ENCODE measurements around the gene ISY1.
"Not testable (repeated sequence)": the region's sequence is repeated elsewhere in the genome, so short reads cannot be mapped to it uniquely, and the experiment has no call there.

ISY1 gene

GRCh38 chr3:129112308-129113052 is 48.4 kb downstream of the ISY1 start:
- Histone ChIP-seq H3K27me3 (ENCODE audit: control insufficient read depth, insufficient read depth, low read length) (no peaks in the 10 kb centered on the region), H3K4me1 (ENCODE audit: control insufficient read depth, insufficient read depth, low read length) (no peaks in the 10 kb centered on the region), H3K4me3 (ENCODE audit: low read length) (no peak overlapping the region), H3K27ac (ENCODE audit: low read depth, low read length) (no peak overlapping the region), H3K9ac (ENCODE audit: low read length) (no peak overlapping the region), H3K36me3 (ENCODE audit: control insufficient read depth, insufficient read depth, low read length) (no peaks in the 10 kb centered on the region)

GRCh38 chr3:129111076-129111780 is 49.6 kb downstream of the ISY1 start:
- H3K27me3 ChIP-seq (ENCODE audit: control insufficient read depth, insufficient read depth, low read length); H3K4me3 ChIP-seq (ENCODE audit: low read length); H3K36me3 ChIP-seq (ENCODE audit: control insufficient read depth, insufficient read depth, low read length); H3K27ac ChIP-seq (ENCODE audit: low read depth, low read length); H3K9ac ChIP-seq (ENCODE audit: low read length); H3K4me1 ChIP-seq (ENCODE audit: control insufficient read depth, insufficient read depth, low read length): not testable (repeated sequence)

GRCh38 chr3:129107793-129108192 is 53.1 kb downstream of the ISY1 start:
- H3K4me1 ChIP-seq (ENCODE audit: control insufficient read depth, insufficient read depth, low read length): no peaks in the 10 kb centered on the region

GRCh38 chr3:129106866-129107565 is 53.8 kb downstream of the ISY1 start:
- H3K27ac ChIP-seq (ENCODE audit: low read depth, low read length): no peak overlapping the region
- no peaks in the 10 kb centered on the region for H3K4me1 ChIP-seq (ENCODE audit: control insufficient read depth, insufficient read depth, low read length)
- H3K27me3 ChIP-seq (ENCODE audit: control insufficient read depth, insufficient read depth, low read length): no peaks in the 10 kb centered on the region
- H3K36me3 ChIP-seq (ENCODE audit: control insufficient read depth, insufficient read depth, low read length): no peaks in the 10 kb centered on the region
- no peak overlapping the region for H3K9ac ChIP-seq (ENCODE audit: low read length)
- H3K4me3 ChIP-seq (ENCODE audit: low read length): no peak overlapping the region

More at GRCh38 chr3:129107793-129108192, 53.1 kb downstream of the ISY1 start:
- Histone ChIP-seq H3K9ac (ENCODE audit: low read length) (no peak overlapping the region), H3K36me3 (ENCODE audit: control insufficient read depth, insufficient read depth, low read length) (no peaks in the 10 kb centered on the region), H3K27ac (ENCODE audit: low read depth, low read length) (no peak overlapping the region), H3K27me3 (ENCODE audit: control insufficient read depth, insufficient read depth, low read length) (no peaks in the 10 kb centered on the region), H3K4me3 (ENCODE audit: low read length) (no peak overlapping the region)

GRCh38 chr3:129106320-129106719 is 54.5 kb downstream of the ISY1 start:
- H3K27ac ChIP-seq (ENCODE audit: low read depth, low read length): no peak overlapping the region
- no peak overlapping the region for H3K9ac ChIP-seq (ENCODE audit: low read length)
- H3K36me3 ChIP-seq (ENCODE audit: control insufficient read depth, insufficient read depth, low read length): peaks cover 3% of the 10 kb centered on the region

GRCh38 chr3:129105862-129106261 is 55.0 kb downstream of the ISY1 start:
- H3K9ac ChIP-seq (ENCODE audit: low read length): no peak overlapping the region
- H3K27ac ChIP-seq (ENCODE audit: low read depth, low read length): no peak overlapping the region
- H3K4me1 ChIP-seq (ENCODE audit: control insufficient read depth, insufficient read depth, low read length): no peaks in the 10 kb centered on the region
- no peak overlapping the region for H3K4me3 ChIP-seq (ENCODE audit: low read length)
- no peaks in the 10 kb centered on the region for H3K27me3 ChIP-seq (ENCODE audit: control insufficient read depth, insufficient read depth, low read length)
- peaks cover 3% of the 10 kb centered on the region for H3K36me3 ChIP-seq (ENCODE audit: control insufficient read depth, insufficient read depth, low read length)

More at GRCh38 chr3:129106320-129106719, 54.5 kb downstream of the ISY1 start:
- H3K4me1 ChIP-seq (ENCODE audit: control insufficient read depth, insufficient read depth, low read length): no peaks in the 10 kb centered on the region
- H3K4me3 ChIP-seq (ENCODE audit: low read length): no peak overlapping the region
- no peaks in the 10 kb centered on the region for H3K27me3 ChIP-seq (ENCODE audit: control insufficient read depth, insufficient read depth, low read length)

GRCh38 chr3:129104498-129105079 is 56.3 kb downstream of the ISY1 start:
- no peaks in the 10 kb centered on the region for H3K4me1 ChIP-seq (ENCODE audit: control insufficient read depth, insufficient read depth, low read length)
- peaks cover 3% of the 10 kb centered on the region for H3K36me3 ChIP-seq (ENCODE audit: control insufficient read depth, insufficient read depth, low read length)
- no peak overlapping the region for H3K27ac ChIP-seq (ENCODE audit: low read depth, low read length)
- H3K9ac ChIP-seq (ENCODE audit: low read length): no peak overlapping the region
- no peak overlapping the region for H3K4me3 ChIP-seq (ENCODE audit: low read length)
- H3K27me3 ChIP-seq (ENCODE audit: control insufficient read depth, insufficient read depth, low read length): no peaks in the 10 kb centered on the region

GRCh38 chr3:129104051-129104450 is 56.8 kb downstream of the ISY1 start:
- Histone ChIP-seq H3K9ac (ENCODE audit: low read length) (no peak overlapping the region), H3K4me3 (ENCODE audit: low read length) (no peak overlapping the region), H3K27ac (ENCODE audit: low read depth, low read length) (no peak overlapping the region), H3K4me1 (ENCODE audit: control insufficient read depth, insufficient read depth, low read length) (no peaks in the 10 kb centered on the region), H3K27me3 (ENCODE audit: control insufficient read depth, insufficient read depth, low read length) (no peaks in the 10 kb centered on the region), H3K36me3 (ENCODE audit: control insufficient read depth, insufficient read depth, low read length) (peaks cover 3% of the 10 kb centered on the region)

GRCh38 chr3:129103296-129103695 is 57.6 kb downstream of the ISY1 start:
- Histone ChIP-seq H3K27me3 (ENCODE audit: control insufficient read depth, insufficient read depth, low read length) (no peaks in the 10 kb centered on the region), H3K9ac (ENCODE audit: low read length) (no peak overlapping the region), H3K36me3 (ENCODE audit: control insufficient read depth, insufficient read depth, low read length) (peaks cover 3% of the 10 kb centered on the region), H3K27ac (ENCODE audit: low read depth, low read length) (no peak overlapping the region), H3K4me1 (ENCODE audit: control insufficient read depth, insufficient read depth, low read length) (no peaks in the 10 kb centered on the region), H3K4me3 (ENCODE audit: low read length) (no peak overlapping the region)

GRCh38 chr3:129101370-129102138 is 59.3 kb downstream of the ISY1 start:
- no peak overlapping the region for H3K9ac ChIP-seq (ENCODE audit: low read length)
- H3K27me3 ChIP-seq (ENCODE audit: control insufficient read depth, insufficient read depth, low read length): no peaks in the 10 kb centered on the region
- no peak overlapping the region for H3K27ac ChIP-seq (ENCODE audit: low read depth, low read length)
- H3K4me1 ChIP-seq (ENCODE audit: control insufficient read depth, insufficient read depth, low read length): no peaks in the 10 kb centered on the region
- peaks cover 3% of the 10 kb centered on the region for H3K36me3 ChIP-seq (ENCODE audit: control insufficient read depth, insufficient read depth, low read length)
- no peak overlapping the region for H3K4me3 ChIP-seq (ENCODE audit: low read length)

GRCh38 chr3:129100274-129100673 is 60.6 kb downstream of the ISY1 start:
- no peak overlapping the region for H3K9ac ChIP-seq (ENCODE audit: low read length)
- H3K4me3 ChIP-seq (ENCODE audit: low read length): no peak overlapping the region
- H3K27me3 ChIP-seq (ENCODE audit: control insufficient read depth, insufficient read depth, low read length): no peaks in the 10 kb centered on the region
- H3K4me1 ChIP-seq (ENCODE audit: control insufficient read depth, insufficient read depth, low read length): no peaks in the 10 kb centered on the region
- no peak overlapping the region for H3K27ac ChIP-seq (ENCODE audit: low read depth, low read length)
- H3K36me3 ChIP-seq (ENCODE audit: control insufficient read depth, insufficient read depth, low read length): peaks cover 3% of the 10 kb centered on the region

GRCh38 chr3:129095285-129095684 is 65.6 kb downstream of the ISY1 start:
- Histone ChIP-seq H3K4me1 (ENCODE audit: control insufficient read depth, insufficient read depth, low read length) (no peaks in the 10 kb centered on the region), H3K27me3 (ENCODE audit: control insufficient read depth, insufficient read depth, low read length) (no peaks in the 10 kb centered on the region), H3K36me3 (ENCODE audit: control insufficient read depth, insufficient read depth, low read length) (peaks cover 11% of the 10 kb centered on the region), H3K4me3 (ENCODE audit: low read length) (no peak overlapping the region), H3K9ac (ENCODE audit: low read length) (no peak overlapping the region), H3K27ac (ENCODE audit: low read depth, low read length) (no peak overlapping the region)
